ENCODE results near the gene MRPS11.

DNA sequence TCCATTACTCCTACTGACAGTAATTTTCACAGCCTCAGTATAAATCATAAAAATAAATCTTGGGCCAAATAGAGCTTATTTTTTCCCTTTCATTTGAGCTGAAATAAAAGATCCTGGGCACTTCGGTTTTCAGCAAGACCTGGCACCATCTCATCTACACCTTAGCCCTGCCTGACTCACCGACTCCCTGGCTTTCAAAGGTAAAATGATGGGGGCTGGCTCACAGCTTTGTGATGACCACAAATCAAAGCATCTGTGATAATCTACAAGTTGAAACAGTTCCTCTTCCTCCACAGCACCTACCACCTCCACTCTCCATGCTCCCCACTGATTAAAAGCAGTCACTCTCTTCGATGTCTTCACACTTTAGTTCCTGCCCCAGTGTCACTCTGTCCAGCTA is 51.4 kb downstream of the MRPS11 start:
- TF ChIP-seq CTCF (IDR thresholded peaks at IDR 0.05; ENCODE audit: control extremely low read depth in 1 of 3, insufficient read depth in 1 of 3, low read depth in 1 of 3, low read length in 3 of 3) = no peak
- no peak for TF ChIP-seq RXRA (IDR thresholded peaks at IDR 0.05; ENCODE audit: insufficient read depth, low read depth, low read length)
- no peak for TF ChIP-seq FOSL1 (IDR thresholded peaks at IDR 0.05; ENCODE audit: insufficient read depth, low read depth, low read length)

Measured in H1 (cell line).